ENCODE results near the gene TEX55. TPM values are rescaled to one million over a fixed set of nuclear protein-coding genes. Genes with fewer than 3 reads are reported as not detected.
"Not testable (repeated sequence)": the region's sequence is repeated elsewhere in the genome, so short reads cannot be mapped to it uniquely, and the experiment has no call there.

The TEX55 gene
- total and polyA plus RNA-seq, 9 donors: not detected

- intact Hi-C loops (cut with DNase I): no loop called here
- no peaks in the 10 kb centered on the region for H3K36me3 ChIP-seq
- whole genome bisulfite sequencing, 3 donors: 7 to 29% (median 12%) methylated on average over 2 of the region's 2 CpGs
- no peaks in the 10 kb centered on the region for H3K4me1 ChIP-seq (ENCODE audit: insufficient read depth)
- H3K9me3 ChIP-seq: peaks cover 0 to 8% of the 10 kb centered on the region in 2 donors
- H3K27ac ChIP-seq: no peak overlapping the region
- TF ChIP-seq EP300 (IDR thresholded peaks at IDR 0.05) (no peak), CTCF (IDR thresholded peaks at IDR 0.05) (no peak), POLR2A (IDR thresholded peaks at IDR 0.05) (no peak)
- no peak for DNase-seq
- H3K27me3 ChIP-seq: no peaks in the 10 kb centered on the region
- no peak overlapping the region for H3K4me3 ChIP-seq
These were observed 12.0 kb downstream of the TEX55 start for GRCh38 chr3:119157971-119158370.

- H3K27ac ChIP-seq: no peak overlapping the region
- no peak for DNase-seq
- no peak for TF ChIP-seq POLR2A (IDR thresholded peaks at IDR 0.05)
- no peak for TF ChIP-seq CTCF (IDR thresholded peaks at IDR 0.05)
- no peak for TF ChIP-seq EP300 (IDR thresholded peaks at IDR 0.05)
- no peaks in the 10 kb centered on the region for H3K27me3 ChIP-seq
- peaks cover 0 to 8% of the 10 kb centered on the region in 2 donors for H3K9me3 ChIP-seq
- H3K4me3 ChIP-seq: no peak overlapping the region
- WGBS, 3 donors: 83 to 95% (median 93%) methylated on average over 1 of the region's 1 CpG
- intact Hi-C loops (cut with DNase I): no loop called here
- H3K4me1 ChIP-seq (ENCODE audit: insufficient read depth): no peaks in the 10 kb centered on the region
- H3K36me3 ChIP-seq: no peaks in the 10 kb centered on the region
These were observed 14.4 kb downstream of the TEX55 start for GRCh38 chr3:119160361-119160760.

- 45 to 57% (median 55%) methylated on average over 1 of the region's 1 CpG for WGBS, 3 donors
- H3K36me3 ChIP-seq: no peaks in the 10 kb centered on the region
- no peaks in the 10 kb centered on the region for H3K27me3 ChIP-seq
- no peak for DNase-seq
- no peak for TF ChIP-seq EP300 (IDR thresholded peaks at IDR 0.05)
- no peak for TF ChIP-seq POLR2A (IDR thresholded peaks at IDR 0.05)
- TF ChIP-seq CTCF (IDR thresholded peaks at IDR 0.05): no peak
- H3K9me3 ChIP-seq: peaks cover 0 to 8% of the 10 kb centered on the region in 2 donors
- intact Hi-C loops (cut with DNase I): no loop called here
- H3K4me1 ChIP-seq (ENCODE audit: insufficient read depth): no peaks in the 10 kb centered on the region
- no peak overlapping the region for H3K27ac ChIP-seq
- H3K4me3 ChIP-seq: no peak overlapping the region
These were observed 14.8 kb downstream of the TEX55 start for GRCh38 chr3:119160815-119161214.

GRCh38 chr3:119161240-119161639 is 15.3 kb downstream of the TEX55 start:
- no peak for DNase-seq
- no peaks in the 10 kb centered on the region for H3K4me1 ChIP-seq (ENCODE audit: insufficient read depth)
- no peaks in the 10 kb centered on the region for H3K36me3 ChIP-seq
- H3K9me3 ChIP-seq: peaks cover 0 to 5% of the 10 kb centered on the region in 2 donors
- H3K4me3 ChIP-seq: no peak overlapping the region
- WGBS, 3 donors: 66 to 85% (median 74%) methylated on average over 2 of the region's 2 CpGs
- TF ChIP-seq CTCF (IDR thresholded peaks at IDR 0.05): no peak
- no peak for TF ChIP-seq EP300 (IDR thresholded peaks at IDR 0.05)
- TF ChIP-seq POLR2A (IDR thresholded peaks at IDR 0.05): no peak
- intact Hi-C loops (cut with DNase I): no loop called here
- H3K27ac ChIP-seq: no peak overlapping the region
- no peaks in the 10 kb centered on the region for H3K27me3 ChIP-seq

- 80 to 86% (median 86%) methylated on average over 9 of the region's 9 CpGs for WGBS, 3 donors
- H3K27me3 ChIP-seq; H3K4me1 ChIP-seq (ENCODE audit: insufficient read depth); DNase-seq; intact Hi-C loops (cut with DNase I); H3K9me3 ChIP-seq; H3K27ac ChIP-seq; H3K36me3 ChIP-seq; H3K4me3 ChIP-seq: not testable (repeated sequence)
These were observed 18.8 kb downstream of the TEX55 start for GRCh38 chr3:119164745-119165144.
